Measurements from ENCODE around the gene S1PR5.

S1PR5 gene

DNA sequence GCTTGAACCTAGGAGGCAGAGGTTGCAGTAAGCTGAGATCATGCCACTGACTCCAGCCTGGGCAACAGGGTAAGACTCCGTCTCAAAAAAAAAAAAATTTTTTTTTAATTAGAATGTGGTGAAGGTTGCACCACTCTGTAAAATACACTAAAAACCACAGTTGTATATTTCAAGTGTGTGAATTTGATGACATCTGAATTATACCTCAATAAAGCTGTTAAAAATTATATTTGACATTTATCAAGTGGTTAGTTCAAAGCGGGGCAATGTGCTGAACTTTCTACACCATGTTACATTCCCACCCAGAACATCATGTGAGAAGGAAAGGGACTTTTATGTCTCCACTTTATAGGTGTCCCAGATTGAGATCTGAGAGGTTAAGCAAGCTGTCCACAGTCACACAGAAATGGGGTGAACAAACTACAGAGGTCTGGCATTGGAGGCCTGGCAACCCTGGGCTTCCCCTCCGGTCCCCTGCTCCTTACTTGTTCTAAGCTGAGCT is 5.9 kb upstream of the S1PR5 start:
- H3K79me2 ChIP-seq (ENCODE audit: control insufficient read depth, low read length), result no peaks in the 10 kb centered on the region
- no peaks in the 10 kb centered on the region for H4K20me1 ChIP-seq (ENCODE audit: control insufficient read depth, insufficient read depth, low read depth, low read length)
- TF ChIP-seq EZH2phosphoT487 (IDR thresholded peaks at IDR 0.05; ENCODE audit: borderline replicate concordance, low read length) (no peak), CTCF (IDR thresholded peaks at IDR 0.05; ENCODE audit: low read depth, low read length, poor library complexity, severe bottlenecking) (no peak)
- no peak overlapping the region for H3K4me2 ChIP-seq (ENCODE audit: low read length)
- H3K27me3 ChIP-seq (ENCODE audit: control insufficient read depth, low read length), result peaks cover 28% of the 10 kb centered on the region
- no peak overlapping the region for H3K4me3 ChIP-seq (ENCODE audit: low read length)
- no peaks in the 10 kb centered on the region for H3K9me2 ChIP-seq (replicated peaks; ENCODE audit: control insufficient read depth, low read length)
- no peaks in the 10 kb centered on the region for H3F3A ChIP-seq (ENCODE audit: control insufficient read depth, insufficient read depth)
- peaks cover 11% of the 10 kb centered on the region for H3K4me1 ChIP-seq (ENCODE audit: control insufficient read depth, low read length)
- H3K36me3 ChIP-seq (ENCODE audit: control insufficient read depth, low read length), result no peaks in the 10 kb centered on the region
- H3K9me3 ChIP-seq (ENCODE audit: control insufficient read depth, insufficient read depth, low read length), result no peaks in the 10 kb centered on the region
- H3K27ac ChIP-seq (ENCODE audit: low read depth, low read length), result no peak overlapping the region

DNA sequence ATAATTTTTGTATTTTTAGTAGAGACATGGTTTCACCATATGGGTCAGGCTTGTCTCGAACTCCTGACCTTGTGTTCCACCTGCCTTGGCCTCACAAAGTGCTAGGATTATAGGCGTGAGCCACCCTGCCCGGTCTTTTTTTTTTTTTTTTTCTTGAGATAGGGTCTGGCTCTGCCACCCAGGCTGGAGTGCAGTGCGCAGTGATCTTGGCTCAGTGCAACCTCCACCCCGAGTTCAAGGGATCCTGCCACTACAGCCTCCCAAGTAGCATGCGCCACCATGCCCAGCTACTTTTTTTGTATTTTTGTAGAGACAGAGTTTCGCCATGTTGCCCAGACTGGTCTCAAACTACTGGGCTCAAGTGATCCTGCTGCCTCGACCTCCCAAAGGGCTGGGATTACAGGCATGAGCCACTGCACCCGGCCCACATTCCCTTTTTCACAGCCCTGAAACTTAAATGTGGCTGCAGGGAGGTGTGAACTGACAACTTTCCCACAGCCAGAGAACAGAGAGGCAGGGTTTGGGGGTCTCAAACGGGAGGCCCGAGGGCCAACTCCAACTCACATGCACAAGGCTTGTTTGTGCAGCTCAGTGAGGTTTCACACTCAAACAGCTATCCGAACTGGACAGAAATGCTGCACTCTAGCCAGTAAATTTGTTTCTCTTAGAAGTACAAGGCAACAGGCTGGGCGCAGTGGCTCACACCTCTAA is 4.4 kb upstream of the S1PR5 start:
- H3K27me3 ChIP-seq (ENCODE audit: control insufficient read depth, low read length), result peaks cover 42% of the 10 kb centered on the region
- no peak overlapping the region for H3K27ac ChIP-seq (ENCODE audit: low read depth, low read length)
- H3K9me2 ChIP-seq (replicated peaks; ENCODE audit: control insufficient read depth, low read length), result no peaks in the 10 kb centered on the region
- no peaks in the 10 kb centered on the region for H3F3A ChIP-seq (ENCODE audit: control insufficient read depth, insufficient read depth)
- H3K4me1 ChIP-seq (ENCODE audit: control insufficient read depth, low read length), result peaks cover 17% of the 10 kb centered on the region
- H3K36me3 ChIP-seq (ENCODE audit: control insufficient read depth, low read length), result no peaks in the 10 kb centered on the region
- no peak overlapping the region for H3K4me2 ChIP-seq (ENCODE audit: low read length)
- H3K4me3 ChIP-seq (ENCODE audit: low read length), result no peak overlapping the region
- TF ChIP-seq EZH2phosphoT487 (IDR thresholded peaks at IDR 0.05; ENCODE audit: borderline replicate concordance, low read length) (no peak), CTCF (IDR thresholded peaks at IDR 0.05; ENCODE audit: low read depth, low read length, poor library complexity, severe bottlenecking) (no peak)
- no peaks in the 10 kb centered on the region for H3K9me3 ChIP-seq (ENCODE audit: control insufficient read depth, insufficient read depth, low read length)
- H3K79me2 ChIP-seq (ENCODE audit: control insufficient read depth, low read length), result no peaks in the 10 kb centered on the region
- H4K20me1 ChIP-seq (ENCODE audit: control insufficient read depth, insufficient read depth, low read depth, low read length), result peaks cover 2% of the 10 kb centered on the region; the same call in 1 of the 2 replicates

- Histone ChIP-seq H3K79me2 (ENCODE audit: control insufficient read depth, low read length) (no peaks in the 10 kb centered on the region), H3K4me3 (ENCODE audit: low read length) (no peak overlapping the region), H3K4me1 (ENCODE audit: control insufficient read depth, low read length) (peaks cover 17% of the 10 kb centered on the region), H3K9me3 (ENCODE audit: control insufficient read depth, insufficient read depth, low read length) (no peaks in the 10 kb centered on the region), H3K9me2 (replicated peaks; ENCODE audit: control insufficient read depth, low read length) (no peaks in the 10 kb centered on the region), H3K27me3 (ENCODE audit: control insufficient read depth, low read length) (peaks cover 43% of the 10 kb centered on the region), H3K27ac (ENCODE audit: low read depth, low read length) (no peak overlapping the region), H4K20me1 (ENCODE audit: control insufficient read depth, insufficient read depth, low read depth, low read length) (peaks cover 2% of the 10 kb centered on the region; the same call in 1 of the 2 replicates), H3F3A (ENCODE audit: control insufficient read depth, insufficient read depth) (no peaks in the 10 kb centered on the region), H3K36me3 (ENCODE audit: control insufficient read depth, low read length) (no peaks in the 10 kb centered on the region), H3K4me2 (ENCODE audit: low read length) (no peak overlapping the region)
- no peak for TF ChIP-seq EZH2phosphoT487 (IDR thresholded peaks at IDR 0.05; ENCODE audit: borderline replicate concordance, low read length)
Measured at GRCh38 chr19:10520652-10521318, 3.5 kb upstream of the S1PR5 start.

DNA sequence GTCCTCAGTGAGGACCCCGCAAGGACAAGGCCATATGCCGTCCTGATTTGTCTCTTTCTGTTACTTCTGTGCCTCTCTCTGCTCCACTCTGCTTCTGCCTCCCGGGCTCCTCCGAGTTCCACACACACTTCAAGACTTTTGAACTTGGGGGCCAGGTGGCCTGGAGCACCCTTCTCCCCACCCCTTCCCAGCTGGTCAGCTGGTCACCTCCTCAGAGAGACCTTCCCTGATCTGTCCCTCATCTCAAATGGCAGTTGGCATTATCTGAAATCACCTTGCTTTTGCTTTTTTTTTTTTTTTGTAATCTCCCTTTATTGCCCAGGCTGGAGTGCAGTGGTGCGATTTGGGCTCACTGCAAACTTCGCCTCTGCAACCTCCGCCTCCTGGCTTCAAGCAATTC is 2.2 kb upstream of the S1PR5 start:
- H3K27ac ChIP-seq (ENCODE audit: low read depth, low read length), result no peak overlapping the region
- H4K20me1 ChIP-seq (ENCODE audit: control insufficient read depth, insufficient read depth, low read depth, low read length), result peaks cover 2% of the 10 kb centered on the region; the same call in 1 of the 2 replicates
- no peak overlapping the region for H3K4me2 ChIP-seq (ENCODE audit: low read length)
- TF ChIP-seq CTCF (IDR thresholded peaks at IDR 0.05; ENCODE audit: low read depth, low read length, poor library complexity, severe bottlenecking) (no peak), EZH2phosphoT487 (IDR thresholded peaks at IDR 0.05; ENCODE audit: borderline replicate concordance, low read length) (no peak)
- no peak overlapping the region for H3K4me3 ChIP-seq (ENCODE audit: low read length)
- no peaks in the 10 kb centered on the region for H3K9me2 ChIP-seq (replicated peaks; ENCODE audit: control insufficient read depth, low read length)
- H3K9me3 ChIP-seq (ENCODE audit: control insufficient read depth, insufficient read depth, low read length), result no peaks in the 10 kb centered on the region
- H3K4me1 ChIP-seq (ENCODE audit: control insufficient read depth, low read length), result peaks cover 17% of the 10 kb centered on the region
- no peaks in the 10 kb centered on the region for H3K36me3 ChIP-seq (ENCODE audit: control insufficient read depth, low read length)
- H3K79me2 ChIP-seq (ENCODE audit: control insufficient read depth, low read length), result no peaks in the 10 kb centered on the region
- H3F3A ChIP-seq (ENCODE audit: control insufficient read depth, insufficient read depth), result no peaks in the 10 kb centered on the region
- H3K27me3 ChIP-seq (ENCODE audit: control insufficient read depth, low read length), result peaks cover 43% of the 10 kb centered on the region

Measured in DOHH2 (cell line).